Measurements from ENCODE around the gene ARSG.
A peak's percentile ranks its signal among the peaks of the same experiment; 100 is the strongest.
"Not testable (repeated sequence)": the region's sequence is repeated elsewhere in the genome, so short reads cannot be mapped to it uniquely, and the experiment has no call there.

ARSG gene

GRCh38 chr17:68376178-68376577, 84.9 kb downstream of the ARSG start:
- H3K4me3 ChIP-seq (ENCODE audit: low read depth, low read length); H3K27ac ChIP-seq (ENCODE audit: low read depth, low read length); H2AFZ ChIP-seq (ENCODE audit: low read length, unreplicated experiment); H3K36me3 ChIP-seq (ENCODE audit: insufficient read depth, low read length); H3K27me3 ChIP-seq (ENCODE audit: insufficient read depth, low read length); H3K79me2 ChIP-seq (ENCODE audit: control insufficient read depth, insufficient read depth, low read length, unreplicated experiment): not testable (repeated sequence)
- H3K4me1 ChIP-seq (ENCODE audit: control insufficient read depth, insufficient read depth, low read length, unreplicated experiment), result peaks cover 33% of the 10 kb centered on the region

- no peaks in the 10 kb centered on the region for H3K79me2 ChIP-seq (ENCODE audit: control insufficient read depth, insufficient read depth, low read length, unreplicated experiment)
- peaks cover 47% of the 10 kb centered on the region for H3K4me1 ChIP-seq (ENCODE audit: control insufficient read depth, insufficient read depth, low read length, unreplicated experiment)
- peak overlapping the region; percentile 54 for H3K4me3 ChIP-seq (ENCODE audit: low read depth, low read length)
- H3K27me3 ChIP-seq (ENCODE audit: insufficient read depth, low read length), result no peaks in the 10 kb centered on the region
- H3K36me3 ChIP-seq (ENCODE audit: insufficient read depth, low read length), result no peaks in the 10 kb centered on the region
- H3K27ac ChIP-seq (ENCODE audit: low read depth, low read length), result peak overlapping the region; percentile 95
- peak overlapping the region; percentile 14 for H2AFZ ChIP-seq (ENCODE audit: low read length, unreplicated experiment)
Measured at GRCh38 chr17:68377771-68378267, 86.5 kb downstream of the ARSG start.

GRCh38 chr17:68378268-68379176, 87.2 kb downstream of the ARSG start:
- H2AFZ ChIP-seq (ENCODE audit: low read length, unreplicated experiment), result no peak overlapping the region

GRCh38 chr17:68379177-68379510, 87.8 kb downstream of the ARSG start:
- Histone ChIP-seq H2AFZ (ENCODE audit: low read length, unreplicated experiment) (no peak overlapping the region), H3K4me1 (ENCODE audit: control insufficient read depth, insufficient read depth, low read length, unreplicated experiment) (peaks cover 60% of the 10 kb centered on the region), H3K36me3 (ENCODE audit: insufficient read depth, low read length) (no peaks in the 10 kb centered on the region), H3K27ac (ENCODE audit: low read depth, low read length) (peak overlapping the region; percentile 95), H3K4me3 (ENCODE audit: low read depth, low read length) (no peak overlapping the region), H3K27me3 (ENCODE audit: insufficient read depth, low read length) (no peaks in the 10 kb centered on the region), H3K79me2 (ENCODE audit: control insufficient read depth, insufficient read depth, low read length, unreplicated experiment) (no peaks in the 10 kb centered on the region)

More at GRCh38 chr17:68378268-68379176, 87.2 kb downstream of the ARSG start:
- no peaks in the 10 kb centered on the region for H3K79me2 ChIP-seq (ENCODE audit: control insufficient read depth, insufficient read depth, low read length, unreplicated experiment)
- H3K36me3 ChIP-seq (ENCODE audit: insufficient read depth, low read length), result no peaks in the 10 kb centered on the region
- no peaks in the 10 kb centered on the region for H3K27me3 ChIP-seq (ENCODE audit: insufficient read depth, low read length)
- peak overlapping the region; percentile 54 for H3K4me3 ChIP-seq (ENCODE audit: low read depth, low read length)
- H3K27ac ChIP-seq (ENCODE audit: low read depth, low read length), result peak overlapping the region; percentile 95
- peaks cover 54% of the 10 kb centered on the region for H3K4me1 ChIP-seq (ENCODE audit: control insufficient read depth, insufficient read depth, low read length, unreplicated experiment)

DNA sequence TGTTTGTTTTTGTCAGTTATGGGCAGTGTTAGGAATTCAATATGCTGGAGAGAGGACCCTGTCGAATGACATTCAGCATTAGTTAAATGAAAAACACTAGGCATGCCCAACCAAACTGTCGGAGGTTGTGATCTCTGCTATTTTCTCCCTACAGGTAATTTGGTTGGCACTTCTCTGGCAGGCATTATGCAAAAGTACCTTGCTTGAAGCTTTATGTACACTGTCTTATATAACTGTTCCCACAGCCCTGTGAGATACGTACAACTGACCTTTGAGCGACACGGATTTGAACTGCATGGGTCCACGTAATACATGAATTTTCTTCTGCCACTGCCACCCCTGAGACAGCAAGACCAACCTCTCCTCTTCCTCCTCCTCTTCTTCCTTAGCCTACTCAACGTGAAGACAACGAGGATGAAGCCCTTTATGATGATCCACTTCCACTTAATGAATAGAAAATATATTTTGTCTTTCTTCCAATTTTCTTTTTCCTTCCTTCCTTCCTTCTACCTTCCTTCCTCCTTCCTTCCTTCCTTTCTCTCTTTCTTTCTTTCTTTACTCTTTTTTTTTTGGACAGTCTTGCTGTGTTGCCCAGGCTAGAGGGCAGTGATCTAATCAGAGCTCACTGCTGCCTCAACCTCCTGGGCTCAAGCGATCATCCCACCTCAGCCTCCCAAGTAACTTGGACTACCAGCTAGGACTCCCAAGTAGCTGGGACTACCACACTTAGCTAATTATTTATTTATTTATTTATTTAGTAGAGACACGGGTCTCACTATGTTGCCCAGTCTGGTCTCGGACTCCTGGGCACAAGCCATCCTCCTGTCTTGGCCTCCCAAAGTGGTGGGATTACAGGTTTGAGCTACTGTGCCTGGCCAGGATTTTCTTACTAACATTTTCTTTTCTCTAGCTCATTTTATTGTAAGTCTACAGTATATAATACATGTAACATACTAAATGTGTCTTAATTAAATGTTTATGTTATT, 88.7 kb downstream of the ARSG start:
- no peaks in the 10 kb centered on the region for H3K36me3 ChIP-seq (ENCODE audit: insufficient read depth, low read length)
- no peak overlapping the region for H2AFZ ChIP-seq (ENCODE audit: low read length, unreplicated experiment)
- no peaks in the 10 kb centered on the region for H3K79me2 ChIP-seq (ENCODE audit: control insufficient read depth, insufficient read depth, low read length, unreplicated experiment)
- no peaks in the 10 kb centered on the region for H3K27me3 ChIP-seq (ENCODE audit: insufficient read depth, low read length)
- peaks cover 68% of the 10 kb centered on the region for H3K4me1 ChIP-seq (ENCODE audit: control insufficient read depth, insufficient read depth, low read length, unreplicated experiment)
- H3K27ac ChIP-seq (ENCODE audit: low read depth, low read length), result peak overlapping the region; percentile 95
- no peak overlapping the region for H3K4me3 ChIP-seq (ENCODE audit: low read depth, low read length)

- H2AFZ ChIP-seq (ENCODE audit: low read length, unreplicated experiment), result no peak overlapping the region
- H3K79me2 ChIP-seq (ENCODE audit: control insufficient read depth, insufficient read depth, low read length, unreplicated experiment), result no peaks in the 10 kb centered on the region
- peak overlapping the region; percentile 95 for H3K27ac ChIP-seq (ENCODE audit: low read depth, low read length)
- no peak overlapping the region for H3K4me3 ChIP-seq (ENCODE audit: low read depth, low read length)
- peaks cover 71% of the 10 kb centered on the region for H3K4me1 ChIP-seq (ENCODE audit: control insufficient read depth, insufficient read depth, low read length, unreplicated experiment)
- no peaks in the 10 kb centered on the region for H3K27me3 ChIP-seq (ENCODE audit: insufficient read depth, low read length)
- H3K36me3 ChIP-seq (ENCODE audit: insufficient read depth, low read length), result no peaks in the 10 kb centered on the region
Measured at GRCh38 chr17:68381076-68381900, 90.0 kb downstream of the ARSG start.

GRCh38 chr17:68382582-68383085, 91.3 kb downstream of the ARSG start:
- Histone ChIP-seq H3K4me3 (ENCODE audit: low read depth, low read length) (no peak overlapping the region), H3K79me2 (ENCODE audit: control insufficient read depth, insufficient read depth, low read length, unreplicated experiment) (no peaks in the 10 kb centered on the region), H3K27me3 (ENCODE audit: insufficient read depth, low read length) (no peaks in the 10 kb centered on the region), H3K36me3 (ENCODE audit: insufficient read depth, low read length) (no peaks in the 10 kb centered on the region), H2AFZ (ENCODE audit: low read length, unreplicated experiment) (no peak overlapping the region), H3K27ac (ENCODE audit: low read depth, low read length) (peak overlapping the region; percentile 95), H3K4me1 (ENCODE audit: control insufficient read depth, insufficient read depth, low read length, unreplicated experiment) (peaks cover 64% of the 10 kb centered on the region)

- H3K4me3 ChIP-seq (ENCODE audit: low read depth, low read length), result 0 out of 2 replicates have a peak overlapping the region, but pooled peaks have one; percentile 8
- no peaks in the 10 kb centered on the region for H3K79me2 ChIP-seq (ENCODE audit: control insufficient read depth, insufficient read depth, low read length, unreplicated experiment)
- no peaks in the 10 kb centered on the region for H3K36me3 ChIP-seq (ENCODE audit: insufficient read depth, low read length)
- H3K27me3 ChIP-seq (ENCODE audit: insufficient read depth, low read length), result no peaks in the 10 kb centered on the region
- no peak overlapping the region for H2AFZ ChIP-seq (ENCODE audit: low read length, unreplicated experiment)
- peak overlapping the region; percentile 95 for H3K27ac ChIP-seq (ENCODE audit: low read depth, low read length)
- H3K4me1 ChIP-seq (ENCODE audit: control insufficient read depth, insufficient read depth, low read length, unreplicated experiment), result peaks cover 59% of the 10 kb centered on the region
Measured at GRCh38 chr17:68383120-68383442, 91.8 kb downstream of the ARSG start.

GRCh38 chr17:68383443-68384321, 92.4 kb downstream of the ARSG start:
- Histone ChIP-seq H2AFZ (ENCODE audit: low read length, unreplicated experiment) (no peak overlapping the region), H3K4me1 (ENCODE audit: control insufficient read depth, insufficient read depth, low read length, unreplicated experiment) (peaks cover 55% of the 10 kb centered on the region), H3K27ac (ENCODE audit: low read depth, low read length) (peak overlapping the region; percentile 95), H3K36me3 (ENCODE audit: insufficient read depth, low read length) (no peaks in the 10 kb centered on the region), H3K4me3 (ENCODE audit: low read depth, low read length) (peak overlapping the region; percentile 8), H3K79me2 (ENCODE audit: control insufficient read depth, insufficient read depth, low read length, unreplicated experiment) (no peaks in the 10 kb centered on the region), H3K27me3 (ENCODE audit: insufficient read depth, low read length) (no peaks in the 10 kb centered on the region)

Measured in ACC112 (cell line).